Measurements from ENCODE around the gene SOD2. TPM values are rescaled to one million over a fixed set of nuclear protein-coding genes. Genes with fewer than 3 reads are reported as not detected.

Gene SOD2
- total and polyA plus RNA-seq, 2 donors (not counting 3 experiments of a cell fraction or from before 2014, with no cell fraction given): 31.6 to 62.7 TPM

GRCh38 chr6:159649441-159649840 lies 43.6 kb downstream of the SOD2 start:
- Histone ChIP-seq H3K36me3 (ENCODE audit: control insufficient read depth in 2 of 2, extremely low read depth in 1 of 2, insufficient read depth in 2 of 2, low read length in 2 of 2) (no peaks in the 10 kb centered on the region), H3K9me1 (replicated peaks; ENCODE audit: control insufficient read depth, extremely low read depth, insufficient read depth, low read length) (no peaks in the 10 kb centered on the region), H3K4me3 (replicated peaks in 1 of 3; ENCODE audit: insufficient read depth in 1 of 3, low read depth in 1 of 3, low read length in 3 of 3) (no peak overlapping the region), H3K27me3 (ENCODE audit: control insufficient read depth in 2 of 2, insufficient read depth in 2 of 2, low read length in 2 of 2) (no peaks in the 10 kb centered on the region), H3K4me2 (ENCODE audit: insufficient read depth, low read length) (no peak overlapping the region), H4K20me1 (replicated peaks; ENCODE audit: control insufficient read depth, extremely low read depth, insufficient read depth, low read length) (peaks cover 2% of the 10 kb centered on the region), H3K9ac (replicated peaks; ENCODE audit: extremely low read depth, insufficient read depth, low read length) (no peak overlapping the region), H2AFZ (ENCODE audit: low read depth, low read length) (no peak overlapping the region), H3K79me2 (ENCODE audit: control insufficient read depth, insufficient read depth, low read length) (no peaks in the 10 kb centered on the region), H3K9me3 (replicated peaks; ENCODE audit: control insufficient read depth, insufficient read depth, low read length) (no peaks in the 10 kb centered on the region), H3K4me1 (ENCODE audit: control insufficient read depth, extremely low read depth, insufficient read depth, low read length) (no peaks in the 10 kb centered on the region), H3K27ac (ENCODE audit: insufficient read depth, low read depth, low read length) (no peak overlapping the region)
- intact Hi-C loops (cut with micrococcal nuclease) (no loop called here), dilution Hi-C loops (cut with MboI; ENCODE audit: extremely low pct_ligation_motif_present, low sequenced_read_pairs) (no loop called here)
- BruUV-seq (replicated peaks): no TSS peak
- DNase-seq (ENCODE audit: low read depth, low spot score): no peak
- ChIA-PET CTCF (no interaction called here), POLR2A (no interaction called here)
- TF ChIP-seq CTCF (IDR thresholded peaks at IDR 0.05; ENCODE audit: extremely low read depth in 1 of 2, insufficient read depth in 1 of 2, low read depth in 1 of 2, low read length in 2 of 2) (no peak), GATA2 (IDR thresholded peaks at IDR 0.05; ENCODE audit: insufficient read depth, insufficient read length, low read depth, low read length) (no peak), FOS (IDR thresholded peaks at IDR 0.05; ENCODE audit: borderline replicate concordance, insufficient read depth, low read length) (no peak), POLR2AphosphoS5 (IDR thresholded peaks at IDR 0.05; ENCODE audit: insufficient read depth, low read depth, low read length) (no peak), JUN (IDR thresholded peaks at IDR 0.05; ENCODE audit: borderline replicate concordance, insufficient read depth, insufficient read length, low read depth) (no peak), EZH2 (IDR thresholded peaks at IDR 0.05; ENCODE audit: borderline replicate concordance, low read depth, low read length, severe bottlenecking) (no peak), MYC (IDR thresholded peaks at IDR 0.05; ENCODE audit: low read depth, low read length) (no peak), POLR2A (IDR thresholded peaks at IDR 0.05; ENCODE audit: low read depth, low read length) (no peak)
- TF ChIP-seq, protein P1, sequence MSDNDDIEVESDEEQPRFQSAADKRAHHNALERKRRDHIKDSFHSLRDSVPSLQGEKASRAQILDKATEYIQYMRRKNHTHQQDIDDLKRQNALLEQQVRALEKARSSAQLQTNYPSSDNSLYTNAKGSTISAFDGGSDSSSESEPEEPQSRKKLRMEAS (IDR thresholded peaks at IDR 0.05; ENCODE audit: insufficient read depth, insufficient read length): no peak
- FAIRE-seq: no peak
